Gastrocnemius medialis (tissue), 4 donors: Measurements from ENCODE around the gene CAMTA1. TPM values are rescaled to one million over a fixed set of nuclear protein-coding genes. Genes with fewer than 3 reads are reported as not detected.

Experiments
- ATAC-seq, 2 donors: fragments of 150-250 bp; one replicate each; pipeline ENCODE4 v1.9.1; 2016
- DNase-seq, 2 donors: peaks; one replicate each; pipeline ENCODE4 v3.0.0-alpha.2; 2019
- H3K27ac ChIP-seq, 4 donors: fragments of 200-600 bp; sonication (generic); 1 replicate in 1 of 4; 2 replicates in 3 of 4; pipeline ENCODE4 v1.5.1; 2016 to 2018; ENCODE audit warnings: mild to moderate bottlenecking in 2 of 4, moderate library complexity in 1 of 4
- H3K27me3 ChIP-seq, 3 donors: fragments of 200-600 bp; sonication (generic) in 2 of 3; 1 replicate in 1 of 3; 2 replicates in 2 of 3; pipeline versions ENCODE4 v1.5.1 to v1.6.0; 2016 to 2019; ENCODE audit warnings: mild to moderate bottlenecking in 1 of 3, moderate library complexity in 1 of 3
- H3K36me3 ChIP-seq, 2 donors: fragments of 200-600 bp; sonication (generic) in 1 of 2; one replicate each; pipeline ENCODE4 v1.5.1; 2017 to 2018
- H3K4me1 ChIP-seq, 2 donors: fragments of 200-600 bp; sonication (generic) in 1 of 2; one replicate each; pipeline ENCODE4 v1.5.1; 2016 to 2017; ENCODE audit warnings: mild to moderate bottlenecking in 2 of 2
- H3K4me3 ChIP-seq, 4 donors: fragments of 200-600 bp; sonication (generic) in 3 of 4; 1 replicate in 1 of 4; 2 replicates in 3 of 4; pipeline ENCODE4 v1.5.1; 2016 to 2019; ENCODE audit warnings: mild to moderate bottlenecking in 2 of 4
- H3K9me3 ChIP-seq, 3 donors: fragments of 200-600 bp; sonication (generic) in 2 of 3; 1 replicate in 1 of 3; 2 replicates in 2 of 3; pipeline ENCODE4 v1.5.1; 2016 to 2019
- CTCF ChIP-seq, 5 experiments: fragments of 450-650 bp in 3 of 5; fragments of 200-600 bp in 2 of 5; sonication (generic) in 2 of 5; IDR thresholded peaks in 4 of 5; conservative IDR thresholded peaks in 1 of 5; 1 replicate in 4 of 5; 2 replicates in 1 of 5; pipeline ENCODE4 v1.5.1; 2016 to 2019; ENCODE audit warnings: antibody characterized with exemption in 5 of 5, mild to moderate bottlenecking in 3 of 5, moderate library complexity in 3 of 5
- POLR2A ChIP-seq, 2 donors: fragments of 450-650 bp; IDR thresholded peaks; one replicate each; pipeline ENCODE4 v1.6.1; 2017; ENCODE audit warnings: antibody characterized with exemption in 2 of 2, mild to moderate bottlenecking in 2 of 2, moderate library complexity in 2 of 2
- in situ Hi-C, 4 donors: fragments of 200-750 bp; cut with MboI; loops; one replicate each; pipeline versions ENCODE4 v1.15.0 to v1.8.0; 2017; ENCODE audit warnings: low sequenced_read_pairs in 4 of 4
- intact Hi-C: fragments of 100-400 bp; cut with DNase I; formaldehyde crosslinking; loops from one replicate; pipeline ENCODE4 v1.15.1; 2023; ENCODE audit warnings: low total_unique reads
- total RNA-seq, 4 donors: library from RNA; depleted of rRNA; stranded (reverse); fragments of >200 nt; gene quantifications; one replicate each; pipeline versions ENCODE4 v1.1.0 to v1.2.3, GENCODE V29; 2016

CAMTA1 gene
- total RNA-seq, 4 donors from 2014 or later: 60.5 to 113 (median 70.4) TPM

- Histone ChIP-seq H3K36me3 (no peaks in the 10 kb centered on the region), H3K27ac (no peak overlapping the region), H3K4me1 (peaks cover 7 to 11% of the 10 kb centered on the region in 2 donors), H3K27me3 (no peaks in the 10 kb centered on the region), H3K4me3 (no peak overlapping the region), H3K9me3 (no peaks in the 10 kb centered on the region)
- intact Hi-C loops: loop anchor here (10.0 kb wide), 1 partner anchor 937 kb away; the partner anchor contains the start of gene DNAJC11
- DNase-seq: no peak
- in situ Hi-C loops: loop anchor here (10.0 to 25.0 kb wide), 7 partner anchors 417 to 930 kb away; partner anchors contain the start of gene DNAJC11 (in 1 of the 4)
- TF ChIP-seq POLR2A (IDR thresholded peaks at IDR 0.05): no peak
- ATAC-seq: no peak
These were observed 856.5 kb downstream of the CAMTA1 start for GRCh38 chr1:7641587-7642417.

- in situ Hi-C loops: loop anchor here (10.0 to 25.0 kb wide), 7 partner anchors 418 to 930 kb away; partner anchors contain the start of gene DNAJC11 (in 1 of the 4)
- Histone ChIP-seq H3K4me1 (peaks cover 11 to 12% of the 10 kb centered on the region in 2 donors), H3K27me3 (no peaks in the 10 kb centered on the region), H3K36me3 (no peaks in the 10 kb centered on the region), H3K9me3 (no peaks in the 10 kb centered on the region), H3K4me3 (no peak overlapping the region), H3K27ac (no peak overlapping the region)
- intact Hi-C loops: loop anchor here (10.0 kb wide), 1 partner anchor 938 kb away; the partner anchor contains the start of gene DNAJC11
- ATAC-seq (no peak), DNase-seq (no peak)
- no peak for TF ChIP-seq CTCF (IDR thresholded peaks at IDR 0.05 in 4 of 5, conservative IDR thresholded peaks at IDR 0.05 in 1 of 5)
- TF ChIP-seq POLR2A (IDR thresholded peaks at IDR 0.05): no peak
These were observed 857.1 kb downstream of the CAMTA1 start for GRCh38 chr1:7642418-7642704.

GRCh38 chr1:7642781-7643529 lies 857.7 kb downstream of the CAMTA1 start:
- H3K27me3 ChIP-seq: no peaks in the 10 kb centered on the region
- no peaks in the 10 kb centered on the region for H3K36me3 ChIP-seq
- in situ Hi-C loops (loop anchor here (10.0 to 25.0 kb wide), 7 partner anchors 418 to 931 kb away; partner anchors contain the start of gene DNAJC11 (in 1 of the 4)), intact Hi-C loops (loop anchor here (10.0 kb wide), 1 partner anchor 938 kb away; the partner anchor contains the start of gene DNAJC11)
- H3K4me1 ChIP-seq: peaks cover 12% of the 10 kb centered on the region in 2 donors
- no peak overlapping the region for H3K27ac ChIP-seq
- H3K4me3 ChIP-seq: no peak overlapping the region
- no peaks in the 10 kb centered on the region for H3K9me3 ChIP-seq
- no peak for ATAC-seq
- TF ChIP-seq CTCF (IDR thresholded peaks at IDR 0.05 in 4 of 5, conservative IDR thresholded peaks at IDR 0.05 in 1 of 5) (no peak), POLR2A (IDR thresholded peaks at IDR 0.05) (no peak)
- no peak for DNase-seq

GRCh38 chr1:7643530-7643929 lies 858.3 kb downstream of the CAMTA1 start:
- peaks cover 15 to 18% of the 10 kb centered on the region in 2 donors for H3K4me1 ChIP-seq
- intact Hi-C loops (loop anchor here (10.0 kb wide), 1 partner anchor 939 kb away; the partner anchor contains the start of gene DNAJC11), in situ Hi-C loops (loop anchor here (10.0 to 25.0 kb wide), 7 partner anchors 419 to 931 kb away; partner anchors contain the start of gene DNAJC11 (in 1 of the 4))
- no peaks in the 10 kb centered on the region for H3K9me3 ChIP-seq
- no peak overlapping the region for H3K4me3 ChIP-seq
- no peak overlapping the region for H3K27ac ChIP-seq
- DNase-seq (no peak), ATAC-seq (no peak)
- no peaks in the 10 kb centered on the region for H3K36me3 ChIP-seq
- TF ChIP-seq POLR2A (IDR thresholded peaks at IDR 0.05): no peak
- no peak for TF ChIP-seq CTCF (IDR thresholded peaks at IDR 0.05 in 4 of 5, conservative IDR thresholded peaks at IDR 0.05 in 1 of 5)
- no peaks in the 10 kb centered on the region for H3K27me3 ChIP-seq
